IMR-90 (cell line): ENCODE data around the gene MTUS2. TPM values are rescaled to one million over a fixed set of nuclear protein-coding genes. Genes with fewer than 3 reads are reported as not detected.

ENCODE experiments used
- ATAC-seq: fragments of 200-7000 bp; cut with Tn5 transposase; 2 replicates; pipeline ENCODE4 v1.9.1; 2020; ENCODE audit warnings: low read depth, mild to moderate bottlenecking, moderate library complexity
- BruUV-seq: library from RNA; stranded (reverse); fragments of 400-500 nt; replicated peaks from 2 replicates; lab custom pipeline; 2021; lab: Mats Ljungman, UMichigan
- CTCF ChIA-PET: fragments of 300-600 bp; formaldehyde crosslinking; extraction: SDS; loops from one replicate; lab custom pipeline; 2021; ENCODE audit warnings: antibody characterized with exemption; lab: Yijun Ruan, JAX
- POLR2A ChIA-PET: fragments of 300-600 bp; sonication (Branson Sonifier 250); formaldehyde crosslinking; loops from one replicate; lab custom pipeline; 2022; ENCODE audit warnings: antibody characterized with exemption; ENCODE audit not compliant: unreplicated experiment; lab: Charles Lee
- DNase-seq: peaks from one replicate; pipeline ENCODE4 v3.0.0; 2013
- H2AFZ ChIP-seq: replicated peaks from 2 replicates; pipeline ENCODE3; 2013; ENCODE audit warnings: low read length, mild to moderate bottlenecking; ENCODE audit not compliant: poor library complexity
- H2AK5ac ChIP-seq: 2 replicates; pipeline ENCODE4 v1.6.1; 2013; ENCODE audit warnings: low read depth, low read length, inconsistent platforms
- H2AK9ac ChIP-seq: replicated peaks from 2 replicates; pipeline ENCODE3; 2013; ENCODE audit warnings: mild to moderate bottlenecking, low read depth, low read length, moderate library complexity; ENCODE audit not compliant: poor library complexity
- H2BK120ac ChIP-seq: 2 replicates; pipeline ENCODE4 v1.6.1; 2013; ENCODE audit warnings: low read depth, low read length, inconsistent platforms
- H2BK15ac ChIP-seq: 3 replicates; pipeline ENCODE4 v1.6.1; 2013; ENCODE audit warnings: low read depth, low read length, inconsistent platforms
- H2BK20ac ChIP-seq: 2 replicates; pipeline ENCODE4 v1.6.1; 2013; ENCODE audit warnings: low read depth, mild to moderate bottlenecking, inconsistent platforms, low read length, moderate library complexity
- H2BK5ac ChIP-seq: 2 replicates; pipeline ENCODE4 v1.6.1; 2013; ENCODE audit warnings: mild to moderate bottlenecking, low read depth, low read length, inconsistent platforms; ENCODE audit not compliant: poor library complexity, severe bottlenecking
- H3K14ac ChIP-seq: replicated peaks from 2 replicates; pipeline ENCODE4 v1.6.1; 2013; ENCODE audit warnings: low read depth, low read length, inconsistent platforms
- H3K18ac ChIP-seq: 2 replicates; pipeline ENCODE4 v1.6.1; 2013; ENCODE audit warnings: low read depth, low read length, control low read depth
- H3K23ac ChIP-seq: 2 replicates; pipeline ENCODE4 v1.6.1; 2013; ENCODE audit warnings: low read depth, low read length, inconsistent platforms
- H3K27ac ChIP-seq: 2 replicates; pipeline ENCODE4 v1.5.1; 2013; ENCODE audit warnings: mild to moderate bottlenecking, control low read depth, low read length; ENCODE audit not compliant: insufficient read depth
- H3K27me3 ChIP-seq: 2 replicates; pipeline ENCODE4 v1.6.1; 2013; ENCODE audit warnings: low read length; ENCODE audit not compliant: control insufficient read depth, insufficient read depth
- H3K36me3 ChIP-seq: 2 replicates; pipeline ENCODE4 v1.6.1; 2013; ENCODE audit warnings: low read length, mixed read lengths; ENCODE audit not compliant: control insufficient read depth, insufficient read depth
- H3K4ac ChIP-seq: 2 replicates; pipeline ENCODE4 v1.6.1; 2013; ENCODE audit warnings: low read depth, low read length, inconsistent platforms
- H3K4me1 ChIP-seq: 2 replicates; pipeline ENCODE4 v1.6.1; 2013; ENCODE audit warnings: low read length, mixed read lengths; ENCODE audit not compliant: control insufficient read depth, insufficient read depth
- H3K4me2 ChIP-seq: 2 replicates; pipeline ENCODE4 v1.6.1; 2013; ENCODE audit warnings: low read depth, mild to moderate bottlenecking, control low read depth, low read length, moderate library complexity
- H3K4me3 ChIP-seq: 2 replicates; pipeline ENCODE4 v1.5.1; 2013; ENCODE audit warnings: low read depth, mild to moderate bottlenecking, control low read depth, low read length, moderate library complexity; ENCODE audit not compliant: insufficient read depth
- H3K56ac ChIP-seq: 2 replicates; pipeline ENCODE4 v1.6.1; 2013; ENCODE audit warnings: low read length, inconsistent platforms; ENCODE audit not compliant: insufficient read depth; ENCODE audit errors: extremely low read depth
- H3K79me1 ChIP-seq, 2 experiments: 2 replicates each; pipeline ENCODE4 v1.6.1; 2013; ENCODE audit warnings: low read length in 2 of 2, inconsistent platforms in 1 of 2, low read depth in 1 of 2
- H3K9ac ChIP-seq: 2 replicates; pipeline ENCODE4 v1.6.1; 2013; ENCODE audit warnings: low read depth, low read length, control low read depth
- H3K9me1 ChIP-seq: 2 replicates; pipeline ENCODE4 v1.6.1; 2013; ENCODE audit warnings: low read length, inconsistent platforms; ENCODE audit not compliant: insufficient read depth
- H3K9me3 ChIP-seq: 2 replicates; pipeline ENCODE4 v1.6.1; 2013; ENCODE audit warnings: low read length; ENCODE audit not compliant: control insufficient read depth, insufficient read depth
- H4K20me1 ChIP-seq: 2 replicates; pipeline ENCODE4 v1.6.1; 2013; ENCODE audit warnings: low read length, inconsistent platforms; ENCODE audit not compliant: insufficient read depth
- H4K5ac ChIP-seq: 2 replicates; pipeline ENCODE4 v1.6.1; 2013; ENCODE audit warnings: mild to moderate bottlenecking, low read depth, low read length, control low read depth
- H4K8ac ChIP-seq, 2 experiments: 2 replicates each; pipeline ENCODE4 v1.6.1; 2013; ENCODE audit warnings: low read depth in 2 of 2, low read length in 2 of 2, control low read depth in 1 of 2, inconsistent platforms in 1 of 2
- H4K91ac ChIP-seq: 2 replicates; pipeline ENCODE4 v1.6.1; 2013; ENCODE audit warnings: low read depth, low read length, inconsistent platforms; ENCODE audit not compliant: insufficient read depth
- BHLHE40 ChIP-seq: fragments of 150-350 bp; IDR thresholded peaks from 2 replicates; pipeline ENCODE4 v1.6.1; 2016; ENCODE audit warnings: mild to moderate bottlenecking, low read depth, low read length
- CEBPB ChIP-seq: IDR thresholded peaks from 2 replicates; pipeline ENCODE4 v1.6.1; 2012; ENCODE audit warnings: low read depth, low read length, improper control_type of control experiment
- CHD1 ChIP-seq: IDR thresholded peaks from 2 replicates; pipeline ENCODE4 v1.6.1; 2012; ENCODE audit warnings: low read depth, low read length, improper control_type of control experiment
- CTCF ChIP-seq: conservative IDR thresholded peaks from 2 replicates; pipeline ENCODE4 v1.5.1; 2012; ENCODE audit warnings: mild to moderate bottlenecking, low read depth, low read length, improper control_type of control experiment
- ELK1 ChIP-seq: fragments of 150-350 bp; IDR thresholded peaks from 2 replicates; pipeline ENCODE4 v1.6.1; 2016; ENCODE audit warnings: low read depth, mild to moderate bottlenecking, low read length, moderate library complexity, borderline replicate concordance
- FOS ChIP-seq: fragments of 150-350 bp; IDR thresholded peaks from 2 replicates; pipeline ENCODE4 v1.6.1; 2016; ENCODE audit warnings: low read depth, low read length
- MAFK ChIP-seq: IDR thresholded peaks from 2 replicates; pipeline ENCODE4 v1.6.1; 2012; ENCODE audit warnings: low read depth, low read length, improper control_type of control experiment
- MAZ ChIP-seq: IDR thresholded peaks from 2 replicates; pipeline ENCODE4 v1.6.1; 2012; ENCODE audit warnings: low read depth, mild to moderate bottlenecking, low read length, improper control_type of control experiment, moderate library complexity, borderline replicate concordance
- MXI1 ChIP-seq: IDR thresholded peaks from 2 replicates; pipeline ENCODE4 v1.6.1; 2012; ENCODE audit warnings: low read depth, mild to moderate bottlenecking, low read length, moderate library complexity, borderline replicate concordance
- NFE2L2 ChIP-seq: fragments of 150-350 bp; IDR thresholded peaks from 2 replicates; pipeline ENCODE4 v1.6.1; 2016; ENCODE audit warnings: low read depth, mild to moderate bottlenecking, low read length
- POLR2A ChIP-seq: IDR thresholded peaks from 2 replicates; pipeline ENCODE4 v1.6.1; 2012; ENCODE audit warnings: mild to moderate bottlenecking, low read depth, low read length
- RAD21 ChIP-seq: IDR thresholded peaks from 2 replicates; pipeline ENCODE4 v1.6.1; 2012; ENCODE audit warnings: low read length, improper control_type of control experiment
- RCOR1 ChIP-seq: IDR thresholded peaks from 2 replicates; pipeline ENCODE4 v1.6.1; 2012; ENCODE audit warnings: mild to moderate bottlenecking, low read length, improper control_type of control experiment; ENCODE audit not compliant: insufficient replicate concordance
- RFX5 ChIP-seq: IDR thresholded peaks from 2 replicates; pipeline ENCODE4 v1.8.0; 2012; ENCODE audit warnings: low read depth, mild to moderate bottlenecking, low read length, moderate library complexity
- SMC3 ChIP-seq: fragments of 150-350 bp; IDR thresholded peaks from 2 replicates; pipeline ENCODE4 v1.6.1; 2016; ENCODE audit warnings: low read depth, mild to moderate bottlenecking, antibody characterized with exemption, low read length, moderate library complexity
- USF2 ChIP-seq: fragments of 150-350 bp; IDR thresholded peaks from 2 replicates; pipeline ENCODE4 v1.6.1; 2017; ENCODE audit warnings: mild to moderate bottlenecking, antibody characterized with exemption, low read length, low read depth
- WGBS, 2 experiments: methylation state at CpG; one replicate each; pipeline versions ENCODE4 v1.1.5 to v1.1.7; 2013; ENCODE audit warnings: missing lambda C conversion rate in 2 of 2; ENCODE audit not compliant: insufficient read length in 1 of 2; ENCODE audit errors: extremely low coverage in 2 of 2; 5-methylcytosine and 5-hydroxymethylcytosine counted together
- dilution Hi-C: fragments of 300-500 bp; cut with HindIII; formaldehyde crosslinking; loops from one replicate; pipeline ENCODE4 v1.14.3; 2018; ENCODE audit warnings: low sequenced_read_pairs; ENCODE audit not compliant: unreplicated experiment
- in situ Hi-C: fragments of 300-500 bp; cut with MboI; formaldehyde crosslinking; loops from 3 replicates; pipeline ENCODE4 v1.14.3; 2019; ENCODE audit warnings: low sequenced_read_pairs, inconsistent platforms, mixed read lengths
- intact Hi-C: fragments of 100-400 bp; cut with micrococcal nuclease; formaldehyde crosslinking; loops from 2 replicates; pipeline ENCODE4 v1.10.0; 2022
- polyA plus RNA-seq, 3 experiments: library from polyadenylated mRNA; depleted of rRNA; stranded (reverse); fragments of >200 nt; gene quantifications; 2 replicates each; pipeline ENCODE4 v1.2.3, GENCODE V29; 2012; ENCODE audit warnings: low replicate concordance in 1 of 3
- total RNA-seq: library from RNA; depleted of rRNA; stranded (reverse); fragments of >200 nt; gene quantifications from 2 replicates; pipeline ENCODE4 v1.2.3, GENCODE V29; 2012

Gene MTUS2
- total and polyA plus RNA-seq, 2 of the 4 experiments (the other 2 are of a cell fraction), result under 0.01 to 0.02 TPM

GRCh38 chr13:29165216-29165615 is 345.1 kb downstream of the MTUS2 start:
- H3K4me1 ChIP-seq, result no peaks in the 10 kb centered on the region
- no peak overlapping the region for H3K27ac ChIP-seq
- H3K23ac ChIP-seq, result no peak overlapping the region
- in situ Hi-C loops (no loop called here), dilution Hi-C loops (no loop called here), intact Hi-C loops (no loop called here)
- peaks cover 16% of the 10 kb centered on the region for H3K9me3 ChIP-seq
- H3K9ac ChIP-seq, result no peak overlapping the region
- BruUV-seq, result no TSS peak
- H2BK20ac ChIP-seq, result no peak overlapping the region
- H2AK9ac ChIP-seq, result no peak overlapping the region
- ChIA-PET POLR2A (no interaction called here), CTCF (no interaction called here)
- H2BK120ac ChIP-seq, result no peak overlapping the region
- 24% methylated on average over 3 of the region's 3 CpGs; no CpG with 5 or more reads in 1 of the 2 experiments for WGBS, 2 experiments
- H3K56ac ChIP-seq, result no peak overlapping the region
- no peak overlapping the region for H4K5ac ChIP-seq
- H3K4me3 ChIP-seq, result no peak overlapping the region
- no peak overlapping the region for H2BK15ac ChIP-seq
- H2AFZ ChIP-seq, result no peak overlapping the region
- H4K20me1 ChIP-seq, result no peaks in the 10 kb centered on the region
- no peaks in the 10 kb centered on the region for H3K79me1 ChIP-seq
- no peak overlapping the region for H3K4me2 ChIP-seq
- H2BK5ac ChIP-seq, result no peak overlapping the region
- no peak overlapping the region for H3K14ac ChIP-seq
- TF ChIP-seq NFE2L2 (no peak), CHD1 (no peak), SMC3 (no peak), MXI1 (no peak), RFX5 (no peak), BHLHE40 (no peak), CEBPB (no peak), RCOR1 (no peak), FOS (no peak), USF2 (no peak), ELK1 (no peak), MAFK (no peak), CTCF (no peak), POLR2A (no peak), MAZ (no peak), RAD21 (no peak)
- ATAC-seq, result no peak
- no peak overlapping the region for H3K4ac ChIP-seq
- no peaks in the 10 kb centered on the region for H3K27me3 ChIP-seq
- no peaks in the 10 kb centered on the region for H3K9me1 ChIP-seq
- H3K36me3 ChIP-seq, result no peaks in the 10 kb centered on the region
- no peak overlapping the region for H4K91ac ChIP-seq
- DNase-seq, result no peak
- H2AK5ac ChIP-seq, result no peak overlapping the region
- no peak overlapping the region for H3K18ac ChIP-seq
- no peak overlapping the region for H4K8ac ChIP-seq
